Brain microvascular endothelial cell (primary cell): ENCODE data around the gene MACROH2A2.
"Not testable (repeated sequence)": the region's sequence is repeated elsewhere in the genome, so short reads cannot be mapped to it uniquely, and the experiment has no call there.

ENCODE experiments used
- DNase-seq: peaks from one replicate; pipeline ENCODE4 v3.0.0-alpha.2; 2020
- H3K27ac ChIP-seq: fragments of 250-450 bp; sonication (Bioruptor Pico); 2 replicates; pipeline ENCODE4 v1.5.1; 2020; ENCODE audit warnings: mild to moderate bottlenecking, moderate library complexity
- H3K27me3 ChIP-seq: fragments of 250-450 bp; sonication (Bioruptor Pico); replicated peaks from 2 replicates; pipeline ENCODE4 v1.5.1; 2020; ENCODE audit warnings: mild to moderate bottlenecking
- H3K36me3 ChIP-seq: fragments of 250-450 bp; sonication (Bioruptor Pico); replicated peaks from 2 replicates; pipeline ENCODE4 v1.5.1; 2020; ENCODE audit warnings: mild to moderate bottlenecking
- H3K4me3 ChIP-seq: 2 replicates; pipeline ENCODE4 v1.5.1; 2011; ENCODE audit warnings: low read depth, mild to moderate bottlenecking, control low read depth, low read length, moderate library complexity
- CTCF ChIP-seq: IDR thresholded peaks from 2 replicates; pipeline ENCODE4 v1.5.1; 2011; ENCODE audit warnings: low read depth, mild to moderate bottlenecking, moderate library complexity, low read length, control low read depth, inconsistent platforms; ENCODE audit errors: missing control alignments
- in situ Hi-C: cut with HindIII; loops from 2 replicates; pipeline ENCODE4 v1.10.0; 2017; ENCODE audit warnings: low sequenced_read_pairs, low pct_ligation_motif_present

MACROH2A2 gene

GRCh38 chr10:70070834-70071233 is 18.2 kb downstream of the MACROH2A2 start:
- Histone ChIP-seq H3K27ac (no peak overlapping the region), H3K4me3 (no peak overlapping the region), H3K27me3 (no peaks in the 10 kb centered on the region), H3K36me3 (no peaks in the 10 kb centered on the region)
- TF ChIP-seq CTCF: no peak
- DNase-seq: no peak
- in situ Hi-C loops: no loop called here

- no peak for TF ChIP-seq CTCF
- Histone ChIP-seq H3K36me3 (no peaks in the 10 kb centered on the region), H3K27me3 (no peaks in the 10 kb centered on the region), H3K27ac (no peak overlapping the region), H3K4me3 (no peak overlapping the region)
- DNase-seq: no peak
- in situ Hi-C loops: no loop called here
Measured at GRCh38 chr10:70074165-70074564, 21.5 kb downstream of the MACROH2A2 start.

GRCh38 chr10:70074971-70075370 is 22.3 kb downstream of the MACROH2A2 start:
- no peak for TF ChIP-seq CTCF
- in situ Hi-C loops: no loop called here
- Histone ChIP-seq H3K27me3 (no peaks in the 10 kb centered on the region), H3K36me3 (no peaks in the 10 kb centered on the region), H3K4me3 (no peak overlapping the region), H3K27ac (no peak overlapping the region)
- DNase-seq: no peak

DNA sequence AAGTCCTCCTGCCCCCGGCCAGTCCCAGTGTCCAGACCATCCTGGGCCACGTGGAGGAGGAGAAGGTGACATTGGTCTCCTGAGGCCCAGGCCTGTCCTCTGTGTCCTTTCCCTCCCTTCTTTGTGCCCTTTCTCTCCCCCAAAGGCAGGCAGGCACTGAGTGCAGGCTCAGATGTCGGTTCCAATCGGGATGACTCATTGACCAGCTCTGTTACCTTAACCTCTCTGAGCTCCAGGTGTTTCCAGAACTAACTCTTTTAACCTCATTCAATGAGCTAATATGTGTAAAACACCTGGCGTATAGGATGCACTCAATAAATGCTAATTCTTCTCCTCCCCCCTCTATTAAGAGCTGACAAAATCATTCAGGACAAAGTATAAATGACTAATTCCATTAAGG is 25.7 kb downstream of the MACROH2A2 start:
- Histone ChIP-seq H3K36me3 (no peaks in the 10 kb centered on the region), H3K4me3 (no peak overlapping the region), H3K27me3 (no peaks in the 10 kb centered on the region), H3K27ac (no peak overlapping the region)
- in situ Hi-C loops: no loop called here
- DNase-seq: no peak
- TF ChIP-seq CTCF: no peak

DNA sequence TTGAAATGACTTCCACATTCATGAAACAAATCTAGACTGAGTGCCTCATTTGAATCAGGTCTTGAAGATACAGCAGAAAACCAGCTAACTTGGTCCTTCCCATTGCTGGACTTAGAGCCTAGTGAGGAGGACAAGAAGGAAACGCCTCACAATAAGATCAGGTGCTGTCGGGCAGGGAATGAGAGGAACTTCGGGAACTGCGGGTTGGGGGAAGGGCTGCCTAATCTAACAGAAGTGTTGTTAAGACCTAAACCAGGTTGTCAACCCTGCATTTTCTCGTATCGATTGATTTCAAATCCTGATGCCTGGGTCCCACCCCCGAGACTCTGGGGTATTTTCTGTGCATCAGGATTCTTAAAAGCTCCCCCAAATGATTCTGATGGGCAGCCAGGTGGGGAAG is 26.3 kb downstream of the MACROH2A2 start:
- Histone ChIP-seq H3K4me3 (no peak overlapping the region), H3K27me3 (no peaks in the 10 kb centered on the region), H3K36me3 (no peaks in the 10 kb centered on the region), H3K27ac (no peak overlapping the region)
- DNase-seq: no peak
- no peak for TF ChIP-seq CTCF
- in situ Hi-C loops: no loop called here

DNA sequence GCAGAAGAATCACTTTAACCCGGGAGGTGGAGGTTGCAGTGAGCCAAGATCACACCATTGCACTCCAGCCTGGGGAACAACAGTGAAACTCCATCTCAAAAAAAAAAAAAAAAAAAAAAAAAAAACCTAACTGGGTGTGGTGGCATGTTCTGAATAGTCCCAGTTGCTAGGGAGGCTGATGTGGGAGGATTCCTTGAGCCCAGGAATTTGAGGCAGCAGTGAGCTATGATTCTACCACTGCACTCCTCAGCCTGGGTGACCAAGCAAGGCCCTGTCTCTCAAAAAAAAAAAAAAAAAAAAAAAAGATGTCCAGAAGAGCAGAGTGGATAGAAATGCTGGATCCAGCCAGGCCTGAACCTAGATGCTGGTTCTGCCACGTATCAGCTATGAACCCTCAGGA is 28.1 kb downstream of the MACROH2A2 start:
- DNase-seq: not testable (repeated sequence)

More for the DNA sequence above, 28.1 kb downstream of the MACROH2A2 start:
- H3K36me3 ChIP-seq, in situ Hi-C loops, H3K27ac ChIP-seq, H3K4me3 ChIP-seq, H3K27me3 ChIP-seq: not testable (repeated sequence)
